KBM-7 (cell line): ENCODE results near the gene EGFR.

Experiments
- DNase-seq: peaks from one replicate; pipeline ENCODE4 v3.0.0-alpha.2; 2015
- in situ Hi-C: fragments of 300-500 bp; cut with MboI; formaldehyde crosslinking; loops from 2 replicates; pipeline ENCODE4 v1.14.3; 2020; ENCODE audit warnings: low sequenced_read_pairs, low pct_unique_long_range_greater_than_20kb, mixed read lengths

The EGFR gene

DNA sequence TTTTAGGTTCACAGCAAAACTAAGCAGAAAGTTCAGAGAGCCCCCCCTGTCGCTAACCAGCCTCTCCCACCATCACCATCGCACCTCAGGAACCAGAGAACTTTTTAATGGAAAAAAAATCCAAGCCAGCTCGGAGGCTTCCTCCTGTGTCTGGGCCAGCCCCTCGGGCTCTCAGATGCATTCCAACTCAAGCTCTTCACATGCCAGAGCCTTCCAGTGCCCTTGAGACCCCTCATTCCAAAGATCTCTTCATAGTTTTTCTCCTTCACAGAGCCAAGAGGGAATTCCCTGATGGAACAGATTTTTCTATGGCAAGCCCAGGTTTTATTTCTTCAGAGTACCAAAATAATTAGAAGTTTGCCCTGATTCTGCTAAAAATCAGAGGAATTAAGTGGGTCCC lies 192.9 kb downstream of the EGFR start:
- in situ Hi-C loops = no loop called here
- no peak for DNase-seq

DNA sequence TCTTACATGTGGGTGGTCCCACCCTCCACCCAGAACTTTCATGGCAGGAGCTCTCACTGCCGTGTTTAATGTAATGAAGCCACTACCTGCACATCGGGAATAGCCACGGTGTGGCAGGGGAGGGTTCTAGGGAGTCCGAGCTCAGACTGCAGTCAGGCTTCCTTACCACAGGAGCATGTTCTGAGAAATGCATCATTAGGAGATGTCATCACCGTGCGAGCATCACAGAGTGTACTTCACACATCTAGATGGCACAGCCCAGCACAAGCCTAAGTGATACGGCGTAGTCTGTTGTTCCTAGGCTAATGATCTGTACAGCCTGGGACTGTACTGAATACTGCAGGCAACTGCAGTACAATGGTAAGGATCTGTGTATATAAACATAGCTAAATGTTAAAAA lies 193.4 kb downstream of the EGFR start:
- in situ Hi-C loops = no loop called here
- DNase-seq = no peak

GRCh38 chr7:55212838-55213237 lies 194.0 kb downstream of the EGFR start:
- in situ Hi-C loops = no loop called here
- no peak for DNase-seq

DNA sequence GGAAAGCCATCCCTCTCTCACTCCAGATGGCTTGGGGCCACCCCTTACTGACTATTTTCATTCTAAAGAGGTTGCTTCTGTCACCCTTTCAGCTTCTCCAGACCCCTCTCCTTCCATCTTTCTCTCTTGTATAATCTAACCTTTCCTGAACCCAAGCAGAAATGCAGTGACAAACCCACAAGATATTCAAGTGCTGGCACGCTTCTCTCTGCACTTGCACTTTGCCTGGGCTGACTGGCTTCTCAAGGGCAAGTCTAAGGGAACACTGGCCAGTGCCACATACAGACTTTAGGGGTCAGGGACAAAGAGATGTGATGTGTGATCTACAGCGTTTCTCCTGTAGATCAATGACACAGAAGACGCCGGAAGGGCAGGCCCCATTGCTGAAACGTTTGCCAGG lies 195.9 kb downstream of the EGFR start:
- in situ Hi-C loops = no loop called here
- DNase-seq = no peak

- DNase-seq = no peak
- in situ Hi-C loops = no loop called here
Measured at GRCh38 chr7:55223023-55223422, 204.2 kb downstream of the EGFR start.

DNA sequence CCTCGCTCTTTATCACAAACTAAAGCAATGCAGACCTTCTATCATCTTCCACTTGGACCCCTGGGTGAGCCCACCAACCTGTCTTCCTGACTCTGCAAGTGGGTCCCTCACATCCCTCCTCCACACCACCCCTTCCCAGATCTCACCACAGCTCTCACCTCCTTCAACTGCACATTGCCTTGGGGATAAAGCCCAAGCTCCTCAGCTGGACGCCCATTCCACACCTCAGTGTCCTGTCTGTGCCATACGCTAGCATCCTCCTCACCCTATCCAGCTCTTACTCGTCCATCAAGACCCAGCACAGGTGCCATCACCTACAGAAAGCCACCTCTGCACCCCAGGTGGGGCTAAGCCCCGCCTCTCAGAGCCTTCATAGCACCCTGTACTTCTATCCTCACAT lies 205.3 kb downstream of the EGFR start:
- DNase-seq = no peak
- in situ Hi-C loops = no loop called here

- DNase-seq = no peak
- in situ Hi-C loops = no loop called here
Measured at GRCh38 chr7:55224810-55225209, 206.0 kb downstream of the EGFR start.

- no peak for DNase-seq
- in situ Hi-C loops = no loop called here
Measured at GRCh38 chr7:55230014-55230413, 211.2 kb downstream of the EGFR start.

DNA sequence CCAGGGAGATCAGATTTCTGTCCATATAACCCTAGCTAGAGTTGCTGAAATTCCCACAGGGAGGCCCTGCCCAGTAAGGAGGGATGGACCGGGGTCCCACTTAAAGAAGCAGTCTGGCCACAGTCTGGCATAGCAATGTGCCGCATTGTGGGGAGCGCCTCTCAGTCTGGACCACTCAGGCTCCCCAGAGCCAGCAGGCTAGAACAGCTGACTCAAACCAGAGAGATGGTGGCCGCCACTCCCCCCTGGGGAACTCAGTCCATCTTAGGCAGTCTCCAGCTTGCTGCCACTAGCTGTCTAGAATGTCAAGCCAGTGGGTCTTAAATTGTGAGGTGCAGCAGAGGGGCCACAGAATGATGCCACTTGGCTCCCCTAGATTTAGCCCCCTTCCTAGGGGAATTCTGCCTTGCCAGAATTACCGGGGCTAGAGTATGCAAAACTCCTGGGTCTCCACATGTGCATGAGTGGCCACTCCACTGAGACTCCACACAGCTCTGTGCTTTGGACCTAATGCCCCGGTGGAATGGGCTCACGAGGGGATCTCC lies 213.0 kb downstream of the EGFR start:
- no peak for DNase-seq

DNA sequence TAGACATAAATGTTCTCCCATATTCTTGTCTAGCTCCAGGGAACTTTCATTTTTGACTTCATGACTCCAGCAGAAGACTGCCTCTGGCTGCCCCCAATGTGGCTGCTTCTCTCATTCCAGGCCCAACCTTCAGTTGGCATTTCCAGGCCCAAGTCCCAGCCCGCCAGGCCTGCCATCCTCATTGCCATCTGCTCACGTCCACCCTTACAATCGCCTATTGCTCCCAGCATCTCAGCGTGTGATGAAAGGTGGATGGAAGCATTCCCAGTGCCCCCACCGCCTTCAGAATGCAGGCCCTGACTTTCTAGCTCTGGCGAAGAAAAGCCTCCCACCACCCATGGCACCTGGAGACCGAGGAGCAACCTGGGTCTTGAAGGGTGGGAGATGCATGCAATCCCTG lies 214.2 kb downstream of the EGFR start:
- no peak for DNase-seq
- in situ Hi-C loops = no loop called here

More for the DNA sequence above, 213.0 kb downstream of the EGFR start:
- in situ Hi-C loops = no loop called here

- no peak for DNase-seq
- in situ Hi-C loops = no loop called here
Measured at GRCh38 chr7:55234408-55234807, 215.6 kb downstream of the EGFR start.

DNA sequence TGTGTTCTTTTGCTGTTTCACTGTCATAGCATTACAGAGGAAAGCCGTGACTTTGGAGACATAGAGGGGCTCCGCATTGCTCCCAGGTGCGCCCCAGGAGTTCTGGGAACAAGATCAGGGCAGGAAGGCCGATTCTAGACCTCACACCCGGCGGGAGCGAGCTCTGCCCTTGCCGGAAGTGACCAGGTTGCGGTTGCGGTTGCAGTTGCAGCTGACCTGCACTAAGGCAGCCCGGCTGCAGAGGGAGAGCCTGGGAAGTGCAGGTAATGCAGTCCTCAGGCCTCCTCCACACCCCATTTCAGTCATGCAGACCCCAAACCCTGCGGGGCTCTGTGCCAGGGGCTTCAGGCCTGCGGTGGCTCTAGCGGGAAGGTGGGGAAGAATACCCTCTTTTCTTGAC lies 216.3 kb downstream of the EGFR start:
- in situ Hi-C loops = no loop called here
- no peak for DNase-seq

GRCh38 chr7:55235801-55236200 lies 217.0 kb downstream of the EGFR start:
- DNase-seq = no peak
- in situ Hi-C loops = no loop called here

DNA sequence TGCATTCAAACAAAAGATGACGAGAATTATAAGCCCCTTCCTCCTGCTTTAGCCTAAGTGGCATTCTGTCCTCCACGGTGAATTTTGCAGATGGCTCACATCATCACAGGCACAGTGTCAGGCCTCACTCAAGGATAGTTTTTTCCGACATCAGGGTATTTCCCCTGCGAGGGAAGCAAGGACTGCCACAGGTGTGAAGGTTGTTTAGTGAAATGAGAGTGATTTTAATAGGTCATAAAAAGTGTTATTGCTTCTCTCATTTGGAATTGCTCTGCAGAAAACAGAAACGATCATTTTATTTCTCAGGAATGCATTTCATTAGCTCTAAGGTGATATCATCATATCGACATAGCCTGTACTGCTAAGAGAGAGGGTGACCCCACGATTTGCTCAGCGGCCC lies 217.7 kb downstream of the EGFR start:
- in situ Hi-C loops = no loop called here
- no peak for DNase-seq

GRCh38 chr7:55237156-55237893 lies 218.5 kb downstream of the EGFR start:
- DNase-seq = no peak
- in situ Hi-C loops = no loop called here

- in situ Hi-C loops = no loop called here
- DNase-seq = no peak
Measured at GRCh38 chr7:55239406-55239805, 220.6 kb downstream of the EGFR start.

DNA sequence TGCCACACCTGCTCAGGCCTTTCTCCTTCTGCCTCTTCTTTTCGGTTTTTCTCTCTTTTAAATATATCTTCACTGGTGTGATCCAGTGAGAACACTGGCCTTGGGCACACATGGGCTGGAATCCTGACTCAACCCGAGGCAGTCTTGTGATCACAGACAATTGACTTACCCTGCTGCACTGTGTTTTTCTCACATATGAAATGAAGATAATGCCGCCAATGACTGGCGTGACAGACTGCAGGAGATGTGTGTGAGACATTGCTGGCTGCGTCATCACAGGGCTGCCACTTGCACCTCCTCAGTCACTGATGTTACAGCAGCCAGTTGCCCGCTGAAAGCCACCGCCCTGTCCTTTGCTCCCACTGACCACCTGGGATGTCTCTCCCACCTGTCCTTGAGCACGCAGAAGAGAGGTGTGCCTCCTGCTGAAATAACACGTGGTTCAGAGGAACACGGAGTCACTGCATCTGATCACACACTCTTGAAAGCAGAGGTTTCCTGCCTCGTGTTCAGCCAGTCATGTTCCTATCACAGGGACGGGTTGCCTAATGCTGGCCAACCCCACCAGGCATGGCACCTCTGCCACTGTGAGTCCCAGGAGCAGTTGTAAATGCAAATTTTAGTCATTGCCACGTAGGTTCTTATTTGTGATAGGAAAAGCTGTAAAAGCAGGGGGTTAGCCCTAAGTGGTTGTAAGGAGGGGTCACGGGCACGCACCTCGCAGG lies 221.8 kb downstream of the EGFR start:
- in situ Hi-C loops = no loop called here
- DNase-seq = no peak

DNA sequence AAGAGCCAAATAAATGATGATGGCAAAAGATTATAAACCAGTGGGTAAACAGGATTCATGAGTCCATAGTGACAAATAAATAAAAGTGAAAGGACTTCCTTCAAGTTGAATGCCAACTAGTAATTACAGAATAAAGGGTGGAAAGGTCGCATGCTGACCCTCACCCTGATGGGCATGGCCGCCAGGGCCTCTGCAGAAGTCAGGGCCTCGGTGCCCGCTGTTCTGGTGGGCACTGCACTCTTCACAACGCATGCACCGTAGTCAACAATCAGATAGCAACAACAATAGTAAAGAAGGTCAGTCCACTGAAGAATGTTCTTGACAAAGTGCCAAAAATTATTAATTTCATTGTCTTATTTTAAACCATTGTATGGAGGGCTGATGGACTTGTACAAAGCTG lies 223.1 kb downstream of the EGFR start:
- no peak for DNase-seq
- in situ Hi-C loops = no loop called here

- in situ Hi-C loops = no loop called here
- DNase-seq = no peak
Measured at GRCh38 chr7:55242613-55243012, 223.8 kb downstream of the EGFR start.

DNA sequence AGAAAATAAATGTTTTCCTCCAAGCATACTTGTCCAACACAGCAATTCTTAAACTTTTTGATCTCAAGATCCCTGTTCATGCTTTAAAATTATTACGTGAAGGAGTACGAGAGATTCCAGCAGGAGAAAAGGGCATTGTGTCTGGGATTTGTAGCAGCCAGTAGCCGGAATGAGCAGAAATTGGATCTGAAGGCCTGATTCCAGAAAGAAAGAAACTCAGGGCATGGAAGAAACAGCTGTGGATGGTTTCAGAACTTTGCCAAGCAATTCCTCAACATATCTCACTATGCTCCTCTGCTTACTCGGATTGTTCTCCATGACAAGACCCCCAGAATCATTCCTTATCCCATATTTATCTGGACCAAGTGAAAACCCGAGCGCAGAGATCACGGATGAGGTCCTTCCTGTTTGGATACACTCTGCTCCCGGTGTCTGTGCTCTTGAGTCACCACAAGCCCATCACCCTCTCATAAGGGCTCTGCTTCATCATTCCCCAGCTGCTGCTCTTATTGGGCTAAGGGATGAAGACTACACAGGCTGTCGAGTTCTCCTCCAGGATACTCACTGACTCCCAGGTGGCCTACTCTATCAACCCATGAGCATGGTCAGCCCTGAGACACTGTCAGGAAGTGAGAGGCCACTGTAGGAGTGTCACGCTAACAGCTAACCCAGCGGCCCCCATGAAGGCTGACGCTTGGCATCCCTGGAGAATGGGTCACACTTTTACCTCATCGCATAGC lies 225.4 kb downstream of the EGFR start:
- in situ Hi-C loops = no loop called here
- DNase-seq = no peak
